GM21390 (cell line): ENCODE measurements around the gene ARSK.

Experiments used
- ATAC-seq: cut with Tn5 transposase; IDR thresholded peaks from one replicate; pipeline ENCODE4 v1.9.1; 2021; ENCODE audit not compliant: unreplicated experiment

The ARSK gene

DNA sequence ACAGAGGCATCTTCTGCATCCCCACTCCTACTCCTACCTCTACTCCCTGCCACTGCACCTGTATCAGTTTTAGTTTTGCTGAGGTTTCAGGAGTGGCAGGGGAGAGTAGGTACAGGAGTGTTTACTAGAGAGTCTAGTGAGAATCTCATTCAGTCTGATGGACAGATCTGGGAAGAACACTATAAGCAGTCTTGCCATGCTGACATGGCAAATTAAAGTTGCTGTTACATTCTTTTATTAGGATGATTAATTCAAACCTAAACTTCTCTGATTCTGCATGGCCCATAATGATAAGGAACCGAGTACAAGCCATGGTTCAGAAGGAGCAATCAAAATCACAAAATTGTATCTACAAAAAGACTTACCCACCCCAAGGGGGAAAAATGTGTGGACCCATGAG lies 7.4 kb downstream of the ARSK start:
- ATAC-seq, result no peak

DNA sequence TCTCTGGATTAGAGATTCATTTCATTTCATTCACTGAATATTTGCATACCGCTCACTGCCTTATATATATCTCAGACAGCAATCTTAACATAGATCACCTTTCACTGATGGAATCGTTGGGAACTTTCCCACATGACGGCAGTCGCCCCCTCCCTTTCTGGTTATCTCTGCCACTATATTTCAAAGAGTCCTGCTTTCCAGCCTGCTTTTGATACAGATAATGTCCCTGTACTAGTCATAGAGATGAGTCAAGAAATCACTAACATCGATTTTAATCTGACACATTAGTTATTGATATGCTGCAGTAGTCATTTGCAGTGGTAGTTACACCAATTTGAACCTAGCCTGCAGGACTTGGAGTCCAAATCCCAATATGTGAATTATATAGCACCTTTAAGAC lies 8.5 kb downstream of the ARSK start:
- ATAC-seq, result no peak

DNA sequence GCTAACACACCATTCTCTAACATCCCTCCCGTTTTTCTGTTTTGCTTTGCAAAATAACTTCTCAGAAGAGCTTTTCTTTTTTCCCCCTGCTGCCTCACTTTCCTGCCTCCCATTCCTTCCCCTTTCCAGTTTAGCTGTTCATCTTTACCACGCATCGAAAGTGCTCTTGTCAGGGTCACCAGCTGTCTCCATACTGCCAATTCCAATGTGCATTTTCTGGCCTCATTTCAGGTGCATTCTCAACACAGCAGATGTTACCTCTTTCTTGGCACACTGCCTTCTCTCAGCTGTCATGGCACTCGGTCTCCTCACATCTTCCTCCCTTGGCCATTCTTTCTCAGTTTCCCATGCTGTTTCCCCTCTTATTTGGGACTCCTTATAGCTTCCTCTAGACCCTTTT lies 9.5 kb downstream of the ARSK start:
- no peak for ATAC-seq

DNA sequence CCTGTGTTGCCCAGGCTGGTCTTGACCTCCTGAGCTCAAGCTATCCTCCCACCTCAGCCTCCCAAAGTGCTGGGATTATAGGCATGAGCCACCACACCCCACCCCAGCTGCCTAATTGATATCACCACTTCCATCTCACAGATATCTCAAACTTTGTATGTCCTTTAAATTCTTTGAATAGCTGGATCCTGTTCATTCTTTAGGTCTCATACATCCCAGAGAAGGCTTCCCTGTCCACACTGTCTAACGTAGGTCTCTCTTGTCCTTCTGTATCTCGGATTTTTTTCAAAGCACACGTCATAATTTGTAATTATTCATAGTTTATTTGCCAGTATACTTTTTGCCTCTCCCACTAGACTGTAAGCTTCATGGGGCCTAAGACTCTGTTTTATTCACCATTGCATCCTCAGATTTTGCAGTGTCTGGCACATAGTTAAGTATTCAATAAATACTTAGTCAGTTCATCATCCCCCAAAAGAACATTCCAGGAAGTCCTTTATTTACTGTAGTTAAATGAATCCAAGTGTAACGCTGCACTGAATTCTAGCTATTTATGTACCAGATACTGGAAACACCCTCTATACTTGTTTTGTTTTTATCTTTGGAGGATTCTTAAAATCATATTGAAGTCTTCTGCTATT lies 10.5 kb downstream of the ARSK start:
- no peak for ATAC-seq

DNA sequence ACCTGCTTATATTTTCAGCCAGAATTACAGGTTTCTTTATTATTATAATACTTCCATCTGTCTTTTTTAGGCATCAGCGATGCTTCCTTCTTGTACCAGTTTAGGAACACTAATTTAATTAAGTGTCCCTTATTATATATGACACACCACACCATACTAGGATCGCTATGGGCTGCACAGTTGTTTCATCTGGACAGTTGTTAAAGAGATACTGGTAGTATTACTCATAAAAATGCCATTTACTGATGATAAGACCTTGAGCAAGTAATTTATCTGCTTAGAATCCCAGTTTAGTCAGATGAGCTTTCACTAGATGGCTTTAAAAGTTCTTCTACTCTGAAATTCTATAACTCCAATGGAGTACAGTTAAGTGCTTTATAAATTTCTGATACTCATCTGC lies 17.1 kb downstream of the ARSK start:
- ATAC-seq, result no peak

DNA sequence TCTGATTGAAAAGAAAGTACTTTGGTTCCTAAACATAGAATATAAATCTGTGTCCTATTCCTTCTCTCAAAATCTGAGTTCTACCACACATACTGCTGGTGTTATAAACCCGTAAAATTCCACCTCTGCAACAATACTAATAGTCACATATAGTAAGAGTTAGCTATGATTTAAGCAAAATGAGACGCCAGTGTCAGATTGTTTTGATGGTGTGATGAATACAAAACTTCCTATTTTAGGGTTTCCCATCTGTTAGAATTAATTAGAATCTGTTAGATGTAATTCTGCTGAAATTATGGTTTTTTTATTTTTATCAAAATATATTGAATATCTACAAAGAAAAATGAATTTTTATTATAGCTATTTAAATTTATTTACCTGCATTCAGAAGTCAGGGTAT lies 26.7 kb downstream of the ARSK start:
- ATAC-seq, result no peak

DNA sequence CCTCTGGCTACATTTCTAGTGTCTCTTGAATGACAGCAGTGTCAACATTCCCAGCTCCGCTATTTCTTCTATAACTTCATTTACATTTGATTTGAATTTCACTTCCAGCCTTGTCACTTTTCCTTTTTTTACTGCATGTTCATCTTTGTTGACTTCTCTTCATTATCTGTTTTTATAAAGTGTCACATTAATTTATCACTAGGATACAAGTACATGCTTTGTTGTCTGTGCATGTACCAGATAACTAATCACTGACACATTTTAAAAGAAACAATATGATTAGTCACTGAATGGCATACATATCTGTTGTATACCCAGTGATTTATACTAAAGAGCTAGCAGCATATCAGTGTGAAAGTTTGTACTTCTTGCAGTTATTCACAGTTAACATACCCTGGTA lies 29.1 kb downstream of the ARSK start:
- ATAC-seq, result no peak

DNA sequence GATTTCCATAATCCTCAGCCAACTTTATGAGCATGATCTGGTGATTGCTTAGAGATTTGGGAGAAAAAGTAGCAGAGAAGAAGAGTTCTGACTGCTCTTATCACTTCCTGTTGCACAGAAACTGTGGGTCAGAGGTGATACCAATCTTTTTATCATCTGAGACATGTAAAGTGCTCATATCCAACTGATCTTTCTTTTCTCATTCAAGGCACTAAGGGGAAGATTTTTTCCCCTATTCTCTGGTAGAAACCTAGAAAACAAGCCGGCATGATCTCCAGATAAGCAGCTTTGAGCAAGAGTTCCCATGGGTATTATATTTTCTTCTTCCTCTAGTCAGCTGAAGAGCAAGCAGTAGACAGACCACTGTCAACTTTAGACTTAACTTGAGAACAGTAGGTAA lies 36.0 kb downstream of the ARSK start:
- ATAC-seq, result no peak

DNA sequence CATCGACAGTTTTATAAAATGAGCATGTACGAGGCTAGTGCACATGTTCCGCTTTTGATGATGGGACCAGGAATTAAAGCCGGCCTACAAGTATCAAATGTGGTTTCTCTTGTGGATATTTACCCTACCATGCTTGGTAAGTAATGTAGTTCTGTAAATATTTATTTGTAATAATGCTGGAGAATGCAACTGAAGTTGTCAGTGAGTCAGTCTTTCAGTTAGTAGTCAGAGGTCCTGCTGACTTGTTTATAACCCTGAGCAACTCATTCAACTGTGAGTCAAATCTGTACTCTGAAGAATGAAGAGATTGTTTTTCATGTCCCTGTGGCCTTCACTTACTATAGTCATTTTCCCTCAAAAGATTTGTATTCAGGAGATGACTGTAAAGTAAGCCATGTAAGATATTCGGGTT lies 36.6 kb downstream of the ARSK start:
- ATAC-seq, result peak; percentile 90

DNA sequence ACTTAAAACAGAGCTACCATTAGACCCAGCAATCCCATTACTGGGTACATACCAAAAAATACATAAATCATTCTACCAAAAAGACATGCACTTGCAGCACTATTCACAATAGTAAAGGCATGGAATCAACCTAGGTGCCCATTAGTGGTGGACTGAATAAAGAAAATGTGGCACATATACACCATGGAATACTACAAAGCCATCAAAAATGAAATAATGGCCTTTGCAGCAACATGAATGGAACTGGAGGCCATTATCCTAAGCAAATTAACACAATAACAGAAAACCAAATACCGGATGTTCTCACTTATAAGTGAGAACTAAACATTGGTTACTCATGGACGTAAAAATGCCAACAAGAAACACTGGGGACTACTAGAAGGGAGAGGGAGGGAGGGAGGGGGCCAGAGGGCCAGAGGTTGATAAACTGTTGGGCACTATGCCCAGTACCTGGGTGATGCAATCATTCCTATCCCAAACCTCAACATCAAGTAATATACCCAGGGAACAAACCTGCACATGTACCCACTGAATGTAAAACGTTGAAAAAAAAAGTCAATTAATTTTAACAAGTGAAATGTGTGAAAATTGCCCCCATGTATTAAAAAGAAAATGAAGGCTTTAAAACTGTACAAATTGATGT lies 40.5 kb downstream of the ARSK start:
- no peak for ATAC-seq

DNA sequence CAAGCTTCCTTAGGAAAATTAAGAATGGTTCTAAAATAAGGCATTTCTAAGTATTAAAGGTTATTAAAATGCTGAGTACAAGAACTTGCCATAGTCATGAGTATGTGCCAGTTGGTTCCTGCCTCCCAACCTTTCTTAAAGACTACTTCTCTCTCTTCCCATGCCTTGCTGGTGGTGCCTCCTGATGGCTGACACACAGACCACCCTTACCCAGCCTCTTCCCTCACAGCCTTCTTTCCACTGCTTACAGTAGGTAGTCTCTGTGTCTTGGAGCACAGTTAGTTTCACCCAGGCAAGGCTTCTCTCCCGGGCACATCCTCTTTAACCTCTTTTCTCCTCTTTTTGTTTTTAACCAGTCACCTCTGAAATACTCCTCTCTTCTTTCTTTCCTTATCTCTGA lies 44.4 kb downstream of the ARSK start:
- no peak for ATAC-seq

DNA sequence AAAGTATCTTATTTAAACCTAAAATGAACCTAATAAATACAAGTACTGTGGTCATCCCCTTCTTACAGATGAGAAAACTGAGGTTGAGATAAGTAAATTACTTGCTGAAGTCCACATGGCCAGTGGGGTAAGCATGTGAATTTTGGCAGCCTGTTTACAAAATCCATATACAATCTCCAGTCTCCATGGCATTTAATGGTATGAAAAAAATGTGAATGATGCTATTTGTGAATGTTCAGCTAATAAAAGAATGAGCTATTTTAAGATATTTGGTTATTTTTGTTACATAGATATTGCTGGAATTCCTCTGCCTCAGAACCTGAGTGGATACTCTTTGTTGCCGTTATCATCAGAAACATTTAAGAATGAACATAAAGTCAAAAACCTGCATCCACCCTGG lies 45.7 kb downstream of the ARSK start:
- no peak for ATAC-seq

DNA sequence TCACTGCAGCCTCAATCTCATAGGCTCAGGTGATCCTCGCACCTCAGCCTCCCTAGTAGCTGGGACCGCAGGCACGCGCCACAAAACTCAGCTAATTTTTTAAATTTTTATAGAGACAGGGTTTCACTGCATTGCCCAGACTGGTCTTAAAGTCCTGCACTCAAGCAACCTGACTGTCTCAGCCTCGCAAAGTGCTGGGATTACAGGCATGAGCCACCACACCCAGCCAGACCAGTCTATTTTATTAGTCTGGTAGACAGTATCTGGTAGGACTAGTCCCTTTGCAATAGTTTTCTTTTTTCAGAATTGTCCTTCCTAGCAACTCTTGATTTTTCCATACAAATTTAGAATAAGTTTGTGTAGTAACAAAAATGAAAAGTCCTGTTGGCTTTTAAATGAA lies 50.9 kb downstream of the ARSK start:
- no peak for ATAC-seq

DNA sequence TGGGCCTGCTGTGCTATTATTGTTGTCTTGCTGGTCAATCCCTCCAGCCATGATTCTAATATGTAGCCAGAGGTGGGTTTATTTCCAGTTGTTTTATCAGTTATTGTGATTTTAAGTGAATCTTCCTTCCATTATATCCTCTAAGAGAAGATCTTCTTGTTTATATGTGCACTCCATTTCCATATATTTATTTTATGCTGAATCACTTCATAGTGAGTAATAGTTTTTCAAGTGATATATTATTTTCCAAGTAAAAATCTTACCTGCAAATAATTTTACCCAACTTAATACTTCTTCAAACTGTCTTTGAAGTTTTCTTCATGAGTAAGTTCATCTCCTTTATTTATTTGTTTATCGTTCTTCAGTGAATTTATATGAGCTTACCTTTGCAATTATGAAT lies 51.5 kb downstream of the ARSK start:
- ATAC-seq, result no peak

DNA sequence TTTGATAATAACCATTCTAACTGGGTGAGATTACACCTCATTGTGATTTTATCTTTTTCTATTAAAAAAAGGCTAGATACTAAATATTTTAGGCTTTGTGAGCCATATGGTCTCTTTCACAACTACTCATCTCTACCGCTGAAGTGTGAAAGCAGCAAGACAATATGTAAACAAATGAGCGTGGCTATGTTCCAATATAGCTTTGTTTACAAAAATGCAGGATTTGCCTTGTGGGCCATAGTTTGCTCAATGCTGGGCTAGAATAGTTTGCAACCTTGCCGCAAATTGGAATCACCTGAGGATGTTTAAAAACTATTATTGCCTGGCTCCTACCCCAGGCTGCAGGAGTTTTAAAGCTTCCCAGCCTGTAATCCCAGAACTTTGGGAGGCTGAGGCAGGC lies 54.8 kb downstream of the ARSK start:
- no peak for ATAC-seq

DNA sequence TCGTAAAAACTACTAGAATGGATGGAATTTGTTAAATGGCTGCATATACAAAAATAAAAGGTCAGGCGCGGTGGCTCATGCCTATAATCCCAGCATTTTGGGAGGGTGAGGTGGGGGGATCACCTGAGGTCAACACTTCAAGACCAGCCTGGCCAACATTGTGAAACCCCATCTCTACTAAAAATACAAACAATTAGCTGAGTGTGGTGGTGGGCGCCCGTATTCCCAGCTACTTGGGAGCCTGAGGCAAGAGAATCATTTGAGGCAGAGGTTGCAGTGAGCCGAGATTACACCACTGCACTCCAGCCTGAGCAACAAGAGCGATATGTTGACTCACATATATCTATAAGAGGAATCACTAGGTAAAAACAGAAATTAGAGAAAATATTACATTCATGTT lies 55.6 kb downstream of the ARSK start:
- ATAC-seq, result no peak

DNA sequence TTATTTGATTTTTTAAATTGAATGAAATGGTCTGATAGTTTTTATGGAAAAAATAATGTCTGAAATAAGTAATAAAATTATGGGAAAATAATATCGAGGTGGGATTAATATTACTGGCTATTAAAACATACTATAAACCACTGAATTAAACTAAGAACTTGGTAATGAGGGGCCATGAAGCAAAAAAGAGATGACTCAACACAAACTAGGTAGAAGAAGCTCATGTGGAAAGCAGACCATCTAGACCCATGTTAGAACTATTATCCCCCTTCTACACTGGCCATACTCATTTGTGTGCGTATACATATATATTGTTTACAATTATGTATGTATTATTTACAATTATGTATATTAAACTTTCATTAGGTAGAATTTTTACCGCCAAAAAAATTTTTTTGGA lies 56.5 kb downstream of the ARSK start:
- no peak for ATAC-seq

DNA sequence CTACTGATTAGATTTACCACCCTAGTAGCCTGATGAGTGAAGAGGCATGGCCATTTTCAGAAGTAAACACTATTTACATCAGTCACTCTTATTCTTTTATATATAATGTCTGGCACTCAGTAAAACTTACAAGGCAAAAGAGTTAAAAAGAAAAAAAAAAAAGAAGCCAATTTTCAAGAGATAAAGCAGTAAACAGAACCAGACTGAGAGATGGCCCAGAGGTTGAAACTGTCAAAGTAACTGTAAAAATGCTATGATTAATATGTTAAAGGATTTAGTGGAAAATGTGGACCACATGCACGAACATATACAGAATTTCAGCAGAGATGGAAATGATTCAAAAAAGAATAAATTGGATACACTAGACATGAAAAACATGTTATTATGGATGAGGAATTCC lies 58.6 kb downstream of the ARSK start:
- no peak for ATAC-seq

DNA sequence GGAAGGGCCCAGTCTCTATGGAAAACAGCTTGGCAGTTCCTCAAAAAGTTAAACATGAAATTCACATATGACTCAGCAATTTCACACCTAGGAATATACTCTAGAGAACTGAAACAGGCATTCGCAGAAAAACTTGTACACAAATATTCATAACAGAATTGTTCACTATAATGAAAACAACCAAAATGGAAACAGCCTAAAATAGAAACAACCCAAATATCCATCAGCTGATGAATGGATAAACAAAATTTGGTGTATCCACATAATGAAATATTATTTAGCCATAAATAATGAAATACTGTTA lies 60.2 kb downstream of the ARSK start:
- peak; percentile 53 for ATAC-seq

DNA sequence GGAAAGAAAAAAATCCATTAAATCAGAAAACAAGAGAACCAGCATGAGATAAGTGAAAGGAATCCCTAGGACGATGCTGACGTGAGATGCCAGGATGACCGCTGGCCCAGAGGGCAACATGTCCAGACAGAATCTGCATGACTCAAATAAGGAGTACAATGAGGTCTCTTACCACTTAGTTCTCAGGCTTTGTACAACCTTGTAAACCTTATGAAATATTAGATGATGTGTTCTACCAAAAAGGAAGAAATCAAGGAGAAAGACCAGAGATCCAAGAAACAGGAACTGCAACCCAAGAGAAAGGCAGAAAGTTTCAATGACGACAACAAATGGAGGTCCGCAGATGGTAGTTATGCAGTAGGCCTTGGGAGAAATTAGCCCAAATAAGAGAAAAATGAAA lies 62.2 kb downstream of the ARSK start:
- ATAC-seq, result no peak

DNA sequence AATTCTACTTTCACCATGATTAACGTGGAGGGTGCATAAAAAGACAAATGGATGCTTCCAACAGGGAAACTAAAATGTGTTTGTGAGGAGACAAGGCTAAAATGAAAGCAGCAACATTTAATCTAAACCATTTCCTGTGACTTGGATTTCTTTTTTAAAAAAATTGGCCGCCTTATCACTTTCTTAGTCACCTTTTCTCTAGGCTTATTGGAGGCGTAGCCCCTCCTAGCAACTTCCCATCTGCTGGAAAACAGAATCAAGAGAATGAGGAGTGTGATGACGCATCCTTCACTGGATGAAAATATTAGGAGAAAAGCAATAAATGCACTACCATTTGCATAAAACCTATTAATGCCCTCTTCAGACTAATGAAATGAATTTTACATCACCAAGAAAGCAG lies 64.2 kb downstream of the ARSK start:
- ATAC-seq, result no peak

DNA sequence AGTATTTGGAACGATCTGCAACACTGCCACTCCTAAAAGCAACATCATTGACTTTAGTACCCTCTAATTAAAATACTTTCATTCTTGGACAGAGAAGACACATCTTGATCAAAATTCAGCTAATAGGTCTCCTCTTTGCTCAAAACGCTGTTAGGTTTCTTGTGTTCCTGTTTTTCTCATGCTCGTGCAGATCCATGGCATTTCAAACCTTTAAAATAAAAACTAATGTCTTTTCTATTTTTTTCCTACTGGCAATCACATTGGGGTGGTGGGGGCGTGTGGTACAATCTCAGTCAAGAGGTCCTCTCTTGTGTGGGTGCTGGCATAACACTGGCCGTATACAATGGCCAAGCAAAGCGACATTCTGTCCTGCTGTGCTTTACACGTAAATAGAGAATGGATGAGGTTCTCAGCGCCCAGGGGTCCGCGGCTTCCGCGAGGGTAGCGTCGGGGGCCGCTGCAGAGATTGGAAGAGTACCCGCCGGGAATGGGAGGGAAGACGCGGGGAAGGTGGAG lies 64.7 kb downstream of the ARSK start:
- ATAC-seq, result no peak
